ENCODE results near the gene AIP. TPM values are rescaled to one million over a fixed set of nuclear protein-coding genes. Genes with fewer than 3 reads are reported as not detected.
A peak's percentile ranks its signal among the peaks of the same experiment; 100 is the strongest.

The AIP gene
- total RNA-seq, 8 experiments from 2014 or later, result 48.1 to 72.2 (median 59.5) TPM

GRCh38 chr11:67502328-67502979 lies 19.6 kb downstream of the AIP start:
- peaks cover 19 to 25% of the 10 kb centered on the region in 2 donors for H3K4me1 ChIP-seq (replicated peaks in 1 of 2)
- in situ Hi-C loops (cut with MboI; ENCODE audit: low pct_unique_long_range_greater_than_20kb in 2 of 9, low sequenced_read_pairs in 9 of 9, unreplicated experiment in 9 of 9), result no loop called here
- no peak overlapping the region for H3K4me3 ChIP-seq
- no peak for ATAC-seq (replicated peaks in 6 of 8)
- WGBS, 10 experiments, result 80 to 100% (median 100%) methylated on average over 1 to 9 of the region's 18 CpGs; no CpG with 5 or more reads in 5 of the 10 experiments
- H3K27ac ChIP-seq, result no peak overlapping the region

DNA sequence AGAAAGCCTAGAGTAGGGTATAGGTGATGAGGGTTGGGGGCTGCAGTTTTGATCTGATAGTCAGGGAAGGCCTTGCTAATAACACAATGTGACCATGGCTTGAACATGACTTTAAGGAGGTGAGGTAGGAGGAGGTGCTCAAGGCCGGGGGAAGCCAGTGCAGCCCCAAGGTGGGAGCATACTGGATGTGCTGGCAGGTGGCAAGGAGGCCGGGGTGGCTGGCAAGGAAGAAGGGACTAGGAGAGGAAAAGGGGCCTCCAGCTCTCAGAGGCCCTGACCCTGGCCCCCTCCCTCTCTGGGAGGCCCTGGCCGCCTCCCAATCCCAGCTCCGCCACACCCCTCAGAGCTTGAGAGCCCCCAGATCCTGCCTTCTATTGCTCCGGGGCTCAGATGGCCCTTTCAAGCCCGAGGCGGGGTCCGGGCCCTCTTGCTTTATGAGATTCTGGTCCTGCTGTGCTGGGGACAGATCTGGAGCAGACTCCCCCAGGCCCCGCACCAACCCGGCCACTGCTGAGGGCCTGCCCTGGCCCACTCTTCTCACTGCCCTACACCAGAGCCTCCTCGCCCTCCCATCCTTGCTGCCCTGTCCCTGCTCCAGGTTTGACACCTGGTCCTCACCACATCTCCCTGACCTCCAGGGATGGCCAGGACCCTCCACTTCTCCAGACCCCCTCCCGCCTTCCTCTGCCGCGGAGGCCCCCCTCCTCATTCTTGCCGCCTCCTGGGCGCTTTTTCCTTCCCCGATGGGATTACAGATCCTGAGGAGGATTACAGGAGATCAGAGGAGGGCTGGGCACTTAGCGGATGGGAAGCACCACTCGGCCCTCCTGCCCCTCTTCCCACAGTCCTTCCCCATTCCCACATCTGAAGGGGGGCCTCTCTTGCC lies 20.5 kb downstream of the AIP start:
- H3K4me1 ChIP-seq (replicated peaks in 1 of 2), result peaks cover 20 to 26% of the 10 kb centered on the region in 2 donors
- no peak for ATAC-seq (replicated peaks in 6 of 8)
- peak overlapping the region; percentile 49 to 76 for H3K27ac ChIP-seq
- 42 to 100% methylated on average over 1 to 6 of the region's 19 CpGs; no CpG with 5 or more reads in 8 of the 10 experiments for WGBS, 10 experiments
- in situ Hi-C loops (cut with MboI; ENCODE audit: low pct_unique_long_range_greater_than_20kb in 2 of 9, low sequenced_read_pairs in 9 of 9, unreplicated experiment in 9 of 9), result no loop called here
- H3K4me3 ChIP-seq, result peak overlapping the region; percentile 46 to 72 (median 59)

DNA sequence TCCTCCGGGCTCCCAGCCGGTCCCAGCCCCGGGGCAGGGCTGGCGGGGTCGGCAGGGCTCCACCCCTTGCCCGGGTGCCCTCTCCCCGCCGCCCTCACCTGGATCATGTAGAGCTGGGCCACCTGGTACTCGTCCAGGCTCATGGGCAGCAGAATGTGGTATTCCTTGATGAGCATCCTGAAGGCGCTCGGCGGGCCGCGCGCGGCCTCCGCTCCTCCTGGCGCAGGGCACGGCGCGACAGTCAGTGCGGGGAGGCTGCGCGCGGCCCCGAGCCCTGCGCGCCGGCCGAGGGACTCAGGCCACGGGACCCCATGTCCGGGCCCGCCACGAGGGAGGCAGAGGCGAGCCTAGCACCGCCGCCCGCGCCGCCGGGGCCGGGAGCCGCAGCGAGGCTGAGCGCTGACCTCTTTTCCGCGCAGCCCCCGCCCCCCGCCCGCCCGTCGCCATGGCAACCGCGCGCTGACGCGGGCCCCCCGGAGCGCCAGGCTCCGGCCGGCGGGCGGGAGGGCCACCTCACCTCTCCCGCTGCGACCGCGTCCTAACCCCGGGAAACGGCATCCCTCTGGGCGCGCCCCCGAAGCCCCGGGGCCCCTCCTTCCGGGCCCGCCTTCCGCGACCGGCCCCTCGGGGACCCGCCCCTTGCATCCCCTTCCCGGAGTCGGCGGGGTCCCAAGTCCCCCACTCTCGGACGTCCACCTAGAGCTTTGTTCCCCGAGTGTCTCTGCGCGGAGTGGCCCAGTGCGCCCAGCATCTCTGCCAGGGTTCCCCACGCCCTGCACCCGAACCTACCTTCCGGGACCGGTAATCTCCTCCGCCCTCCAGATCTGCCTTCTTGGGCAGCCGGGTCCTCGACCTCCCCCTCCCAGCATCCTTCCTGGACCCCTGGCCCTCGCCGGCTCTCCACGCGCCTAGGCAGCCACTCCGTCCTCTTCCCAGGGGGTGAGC lies 21.5 kb downstream of the AIP start:
- 0 to 3% (median 0%) methylated on average over 6 to 9 of the region's 101 CpGs; no CpG with 5 or more reads in 7 of the 10 experiments for WGBS, 10 experiments
- in situ Hi-C loops (cut with MboI; ENCODE audit: low pct_unique_long_range_greater_than_20kb in 2 of 9, low sequenced_read_pairs in 9 of 9, unreplicated experiment in 9 of 9), result no loop called here
- H3K27ac ChIP-seq, result peak overlapping the region; percentile 49 to 76
- ATAC-seq (replicated peaks in 6 of 8), result peak in 7 of 8 experiments; percentile 0 to 15 (median 9)
- H3K4me3 ChIP-seq, result peak overlapping the region; percentile 46 to 72 (median 59)
- H3K4me1 ChIP-seq (replicated peaks in 1 of 2), result peaks cover 20 to 29% of the 10 kb centered on the region in 2 donors

DNA sequence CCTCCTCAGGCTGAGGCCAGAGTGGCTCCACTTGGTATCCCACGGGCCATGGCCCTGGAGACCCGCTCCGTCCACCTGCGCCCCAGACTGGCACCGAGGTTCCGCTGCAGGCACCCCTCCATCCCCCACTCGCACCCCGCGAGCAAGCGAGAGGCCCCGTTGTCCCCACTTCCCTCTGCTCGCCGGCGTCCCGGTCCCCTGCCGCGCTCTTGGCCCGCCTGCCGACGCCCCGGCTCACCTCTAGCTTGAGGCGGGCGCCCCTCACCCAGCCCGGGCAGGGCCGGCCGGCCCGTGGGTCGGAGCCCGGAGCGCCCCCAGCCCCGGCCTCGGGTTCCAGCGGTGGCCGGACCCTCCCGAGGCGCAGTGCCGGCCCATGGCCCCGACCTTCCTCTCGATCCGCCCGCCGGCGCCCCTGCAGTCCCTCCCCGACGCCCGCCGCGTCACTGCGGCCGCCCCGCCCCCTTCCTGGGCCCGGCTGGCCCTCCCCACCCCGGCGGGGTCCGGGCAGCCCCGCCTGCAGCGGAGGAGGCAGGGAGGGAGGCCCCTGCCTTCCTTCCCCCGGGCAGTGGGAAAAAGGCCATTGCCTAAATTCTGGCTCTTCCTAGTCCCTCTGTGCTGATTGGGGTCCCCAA lies 22.2 kb downstream of the AIP start, which contains the start of gene PITPNM1:
PITPNM1 (minus strand) TSS at position 414 of the 632 bp plus-strand sequence. CDS start 1,183 bp downstream, outside the sequence.
- WGBS, 10 experiments, result no CpG with 5 or more reads among the region's 58 CpGs
- H3K4me1 ChIP-seq (replicated peaks in 1 of 2), result peaks cover 20 to 29% of the 10 kb centered on the region in 2 donors
- in situ Hi-C loops (cut with MboI; ENCODE audit: low pct_unique_long_range_greater_than_20kb in 2 of 9, low sequenced_read_pairs in 9 of 9, unreplicated experiment in 9 of 9), result no loop called here
- peak within 1 kb of the TSS; percentile 46 to 72 (median 59) for H3K4me3 ChIP-seq
- peak within 1 kb of the TSS; percentile 49 to 76 for H3K27ac ChIP-seq
- peak; percentile 3 to 25 (median 11) for ATAC-seq (replicated peaks in 6 of 8)

DNA sequence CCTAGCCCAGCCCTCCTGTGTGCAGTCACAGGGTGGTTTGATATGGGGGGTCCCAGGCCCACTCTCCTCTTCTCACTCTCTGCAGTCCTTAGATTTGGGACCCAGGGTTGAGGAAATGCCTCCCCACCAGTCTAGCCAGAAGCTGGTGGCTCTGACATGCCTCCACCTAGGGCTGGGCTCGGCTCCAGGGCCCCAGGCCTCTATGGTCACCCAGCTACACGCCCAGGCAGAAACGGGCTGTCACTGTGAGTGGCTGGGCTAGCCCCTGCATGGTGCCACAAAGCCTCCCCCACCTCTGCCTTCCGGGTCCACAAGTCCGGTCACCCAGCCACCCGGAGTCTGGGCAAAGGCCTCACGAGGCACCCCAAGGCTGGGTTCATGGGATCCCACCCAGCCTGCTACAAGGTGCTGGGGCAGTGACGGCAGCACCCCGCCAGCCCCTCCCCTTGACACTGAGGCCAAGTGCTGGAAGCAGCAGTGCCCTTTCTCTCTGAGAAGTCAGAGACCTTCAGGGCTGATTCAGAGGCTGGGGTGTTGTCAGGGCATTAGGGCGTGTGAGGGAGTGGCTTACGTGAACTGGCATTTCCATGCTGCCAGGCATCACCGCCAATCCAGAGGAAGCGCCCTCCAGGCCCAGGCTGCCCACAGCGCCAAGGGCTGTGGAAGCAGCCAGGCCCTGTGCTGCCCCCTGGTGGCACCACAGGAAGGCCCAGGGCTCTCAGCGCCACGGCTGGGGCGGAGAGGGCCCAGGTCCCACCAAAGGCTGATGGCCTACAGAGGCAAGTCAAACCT lies 23.0 kb downstream of the AIP start:
- H3K4me1 ChIP-seq (replicated peaks in 1 of 2), result peaks cover 20 to 29% of the 10 kb centered on the region in 2 donors
- H3K4me3 ChIP-seq, result peak overlapping the region; percentile 46 to 72 (median 59)
- in situ Hi-C loops (cut with MboI; ENCODE audit: low pct_unique_long_range_greater_than_20kb in 2 of 9, low sequenced_read_pairs in 9 of 9, unreplicated experiment in 9 of 9), result no loop called here
- ATAC-seq (replicated peaks in 6 of 8), result peak; percentile 10 to 39 (median 30)
- 0 to 33% (median 15%) methylated on average over 1 to 7 of the region's 17 CpGs; no CpG with 5 or more reads in 2 of the 10 experiments for WGBS, 10 experiments
- peak overlapping the region; percentile 49 to 76 for H3K27ac ChIP-seq

GRCh38 chr11:67506426-67507051 lies 23.7 kb downstream of the AIP start:
- 20 to 100% (median 95%) methylated on average over 1 to 4 of the region's 16 CpGs; no CpG with 5 or more reads in 7 of the 10 experiments for WGBS, 10 experiments
- in situ Hi-C loops (cut with MboI; ENCODE audit: low pct_unique_long_range_greater_than_20kb in 2 of 9, low sequenced_read_pairs in 9 of 9, unreplicated experiment in 9 of 9), result no loop called here
- ATAC-seq (replicated peaks in 6 of 8), result no peak
- H3K27ac ChIP-seq, result no peak overlapping the region
- peaks cover 20 to 29% of the 10 kb centered on the region in 2 donors for H3K4me1 ChIP-seq (replicated peaks in 1 of 2)
- peak overlapping the region in 2 of 5 donors; percentile 59 to 72 for H3K4me3 ChIP-seq

DNA sequence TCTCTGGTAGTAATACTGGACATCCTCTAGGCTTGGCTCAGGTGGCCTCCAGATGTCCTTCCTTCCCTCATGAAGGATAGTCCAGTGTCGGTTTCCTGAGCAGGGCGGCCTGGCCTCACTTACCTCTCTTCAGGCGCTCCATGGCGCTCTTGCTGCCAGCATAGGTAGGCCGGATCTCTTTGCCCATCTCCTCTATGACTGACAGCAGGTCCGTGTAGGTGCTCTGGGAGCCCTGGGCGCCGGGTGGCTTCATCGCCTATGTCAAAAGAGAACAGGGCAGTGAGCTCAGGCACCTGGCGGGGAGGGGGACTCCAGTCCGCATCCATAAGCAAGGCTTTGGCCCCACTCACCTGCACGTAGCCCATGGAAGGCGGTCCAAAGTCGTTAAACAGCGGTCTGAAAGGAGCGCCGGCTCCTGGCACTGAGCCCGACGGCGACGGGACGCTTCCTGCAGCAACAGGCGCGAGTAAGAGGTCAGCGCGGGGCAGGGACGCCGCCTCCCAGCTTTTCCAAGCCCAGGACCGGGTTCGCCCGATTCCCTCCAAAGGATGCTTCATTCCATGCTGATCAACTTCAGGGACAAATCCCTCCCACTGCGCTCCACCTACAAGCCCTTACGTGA lies 24.5 kb downstream of the AIP start:
- in situ Hi-C loops (cut with MboI; ENCODE audit: low pct_unique_long_range_greater_than_20kb in 2 of 9, low sequenced_read_pairs in 9 of 9, unreplicated experiment in 9 of 9), result no loop called here
- H3K27ac ChIP-seq, result peak overlapping the region; percentile 63 to 76
- peaks cover 20 to 29% of the 10 kb centered on the region in 2 donors for H3K4me1 ChIP-seq (replicated peaks in 1 of 2)
- 0 to 71% (median 53%) methylated on average over 1 to 4 of the region's 33 CpGs; no CpG with 5 or more reads in 6 of the 10 experiments for WGBS, 10 experiments
- ATAC-seq (replicated peaks in 6 of 8), result peak in 1 of 8 experiments; percentile 16
- H3K4me3 ChIP-seq, result peak overlapping the region; percentile 84 to 97 (median 90)

- ATAC-seq (replicated peaks in 6 of 8), result peak; percentile 64 to 84 (median 79)
- Histone ChIP-seq H3K27ac (peak within 1 kb of the TSS; percentile 96 to 99), H3K4me1 (replicated peaks in 1 of 2) (peaks cover 14 to 25% of the 10 kb centered on the region in 2 donors), H3K4me3 (peak within 1 kb of the TSS; percentile 84 to 97 (median 90))
- in situ Hi-C loops (cut with MboI; ENCODE audit: low pct_unique_long_range_greater_than_20kb in 2 of 9, low sequenced_read_pairs in 9 of 9, unreplicated experiment in 9 of 9), result no loop called here
- WGBS, 10 experiments, result 0 to 4% (median 1%) methylated on average over 4 to 19 of the region's 57 CpGs; no CpG with 5 or more reads in 6 of the 10 experiments
Measured at GRCh38 chr11:67507864-67508485, 25.1 kb downstream of the AIP start, which contains the start of gene CDK2AP2. TSS of gene CDK2AP2 (minus strand) at chr11:67508162. CDS start at chr11:67508082, 80 bp downstream.

GRCh38 chr11:67508486-67509121 lies 25.8 kb downstream of the AIP start:
- 0% methylated on average over 3 to 22 of the region's 57 CpGs; no CpG with 5 or more reads in 7 of the 10 experiments for WGBS, 10 experiments
- peak; percentile 23 to 52 (median 42) for ATAC-seq (replicated peaks in 6 of 8)
- peak overlapping the region; percentile 96 to 99 for H3K27ac ChIP-seq
- H3K4me3 ChIP-seq, result peak overlapping the region; percentile 84 to 97 (median 90)
- in situ Hi-C loops (cut with MboI; ENCODE audit: low pct_unique_long_range_greater_than_20kb in 2 of 9, low sequenced_read_pairs in 9 of 9, unreplicated experiment in 9 of 9), result no loop called here
- peaks cover 11 to 19% of the 10 kb centered on the region in 2 donors for H3K4me1 ChIP-seq (replicated peaks in 1 of 2)

- in situ Hi-C loops (cut with MboI; ENCODE audit: low pct_unique_long_range_greater_than_20kb in 2 of 9, low sequenced_read_pairs in 9 of 9, unreplicated experiment in 9 of 9), result no loop called here
- ATAC-seq (replicated peaks in 6 of 8), result no peak
- no peak overlapping the region for H3K27ac ChIP-seq
- whole genome bisulfite sequencing, 10 experiments, result 20 to 100% (median 67%) methylated on average over 1 to 3 of the region's 3 CpGs; no CpG with 5 or more reads in 1 of the 10 experiments
- H3K4me3 ChIP-seq, result no peak overlapping the region
- H3K4me1 ChIP-seq (replicated peaks in 1 of 2), result peaks cover 11 to 19% of the 10 kb centered on the region in 2 donors
Measured at GRCh38 chr11:67510023-67510345, 27.2 kb downstream of the AIP start.
